H1 (cell line): ENCODE results near the gene THEMIS. TPM values are rescaled to one million over a fixed set of nuclear protein-coding genes. Genes with fewer than 3 reads are reported as not detected.

Experiments used
- CTCF ChIA-PET: fragments of 300-600 bp; sonication (Branson Sonifier 250); formaldehyde crosslinking; loops from one replicate; lab custom pipeline; 2021; ENCODE audit not compliant: partially characterized antibody; lab: Charles Lee
- POLR2A ChIA-PET: fragments of 300-600 bp; sonication (Branson Sonifier 250); formaldehyde crosslinking; loops from one replicate; lab custom pipeline; 2021; ENCODE audit warnings: inconsistent platforms; ENCODE audit not compliant: partially characterized antibody; lab: Charles Lee
- DNase-seq, 2 experiments: peaks; one replicate each; pipeline versions ENCODE4 v3.0.0 to v3.0.0-alpha.2; 2010 to 2022; ENCODE audit warnings: low spot score in 2 of 2, low read depth in 1 of 2, mixed read lengths in 1 of 2
- FAIRE-seq: peaks from 2 replicates; lab custom pipeline; 2011; peaks lifted over from hg19 to GRCh38; lab: Jason Lieb, UNC
- H2AFZ ChIP-seq: 2 replicates; pipeline ENCODE4 v1.8.1; 2012; ENCODE audit warnings: low read length, inconsistent platforms
- H2AK5ac ChIP-seq: 2 replicates; pipeline ENCODE4 v1.6.1; 2013; ENCODE audit warnings: low read depth, low read length
- H2BK120ac ChIP-seq: replicated peaks from 2 replicates; pipeline ENCODE3; 2013; ENCODE audit warnings: low read depth, low read length, inconsistent platforms
- H2BK12ac ChIP-seq: 2 replicates; pipeline ENCODE4 v1.6.1; 2013; ENCODE audit warnings: low read depth, low read length
- H2BK15ac ChIP-seq: 2 replicates; pipeline ENCODE4 v1.6.1; 2013; ENCODE audit warnings: low read length
- H2BK20ac ChIP-seq: 2 replicates; pipeline ENCODE4 v1.6.1; 2013; ENCODE audit warnings: low read length
- H2BK5ac ChIP-seq: 2 replicates; pipeline ENCODE4 v1.6.1; 2013; ENCODE audit warnings: low read depth, low read length
- H3K14ac ChIP-seq: 2 replicates; pipeline ENCODE4 v1.6.1; 2013; ENCODE audit warnings: inconsistent platforms; ENCODE audit not compliant: insufficient read length
- H3K18ac ChIP-seq: 2 replicates; pipeline ENCODE4 v1.6.1; 2013; ENCODE audit warnings: low read length; ENCODE audit errors: extremely low read depth
- H3K23ac ChIP-seq: 2 replicates; pipeline ENCODE4 v1.6.1; 2013; ENCODE audit warnings: inconsistent platforms; ENCODE audit not compliant: insufficient read length
- H3K23me2 ChIP-seq: 2 replicates; pipeline ENCODE4 v1.6.1; 2013; ENCODE audit warnings: low read depth, low read length
- H3K27ac ChIP-seq: 2 replicates; pipeline ENCODE4 v1.6.1; 2011; ENCODE audit warnings: low read depth, low read length, inconsistent platforms
- H3K27me3 ChIP-seq, 4 experiments: replicated peaks in 1 of 4; 1 replicate in 1 of 4; 2 replicates in 3 of 4; pipeline versions ENCODE4 v1.6.1 to v1.8.1; 2011 to 2013; ENCODE audit warnings: low read length in 3 of 4, mild to moderate bottlenecking in 3 of 4, inconsistent platforms in 2 of 4, mixed read lengths in 2 of 4, moderate library complexity in 1 of 4; ENCODE audit not compliant: control insufficient read depth in 3 of 4, insufficient read depth in 3 of 4; ENCODE audit errors: extremely low read depth in 1 of 4
- H3K36me3 ChIP-seq, 4 experiments: 2 replicates each; pipeline versions ENCODE4 v1.6.1 to v1.8.1; 2011 to 2013; ENCODE audit warnings: mild to moderate bottlenecking in 4 of 4, low read length in 3 of 4, moderate library complexity in 2 of 4, control low read depth in 1 of 4, inconsistent platforms in 1 of 4; ENCODE audit not compliant: insufficient read depth in 4 of 4, control insufficient read depth in 2 of 4
- H3K4ac ChIP-seq: replicated peaks from 2 replicates; pipeline ENCODE3; 2013; ENCODE audit warnings: low read length, low read depth, mixed read lengths, inconsistent platforms; ENCODE audit not compliant: insufficient read length
- H3K4me1 ChIP-seq, 4 experiments: replicated peaks in 1 of 4; 1 replicate in 1 of 4; 2 replicates in 3 of 4; pipeline versions ENCODE4 v1.6.1 to v1.8.1; 2011 to 2013; ENCODE audit warnings: low read length in 3 of 4, inconsistent platforms in 2 of 4, mixed read lengths in 1 of 4; ENCODE audit not compliant: insufficient read depth in 4 of 4, control insufficient read depth in 3 of 4
- H3K4me2 ChIP-seq, 2 experiments: 2 replicates each; pipeline versions ENCODE4 v1.6.1 to v1.8.1; 2011 to 2013; ENCODE audit warnings: low read depth in 2 of 2, low read length in 2 of 2, control low read depth in 1 of 2, inconsistent platforms in 1 of 2, mild to moderate bottlenecking in 1 of 2; ENCODE audit not compliant: insufficient read depth in 1 of 2
- H3K4me3 ChIP-seq, 4 experiments: fragments of 200-600, 300-600 bp in 1 of 4; sonication (generic), shearing (Covaris generic), sonication (Bioruptor Twin) in 1 of 4; 2 replicates each; pipeline versions ENCODE4 v1.5.1 to v1.8.1; 2011 to 2016; ENCODE audit warnings: low read length in 4 of 4, low read depth in 3 of 4, control low read depth in 2 of 4, inconsistent platforms in 2 of 4, mild to moderate bottlenecking in 2 of 4, mixed read lengths in 1 of 4, moderate library complexity in 1 of 4; ENCODE audit not compliant: insufficient read depth in 2 of 4; ENCODE audit errors: extremely low read depth in 1 of 4
- H3K56ac ChIP-seq: replicated peaks from 2 replicates; pipeline ENCODE3; 2013; ENCODE audit warnings: low read depth, mild to moderate bottlenecking, mixed read lengths, low read length, inconsistent platforms; ENCODE audit not compliant: insufficient read length
- H3K79me1 ChIP-seq: 2 replicates; pipeline ENCODE4 v1.6.1; 2013; ENCODE audit warnings: low read depth, low read length, control low read depth
- H3K79me2 ChIP-seq, 2 experiments: 2 replicates each; pipeline versions ENCODE4 v1.6.1 to v1.8.1; 2012 to 2013; ENCODE audit warnings: low read length in 2 of 2, mild to moderate bottlenecking in 2 of 2, inconsistent platforms in 1 of 2; ENCODE audit not compliant: insufficient read depth in 2 of 2, control insufficient read depth in 1 of 2
- H3K9ac ChIP-seq, 4 experiments: replicated peaks in 1 of 4; 1 replicate in 1 of 4; 2 replicates in 3 of 4; pipeline versions ENCODE4 v1.6.1 to v1.8.1; 2011 to 2013; ENCODE audit warnings: low read depth in 3 of 4, low read length in 3 of 4, control low read depth in 2 of 4, mild to moderate bottlenecking in 2 of 4, moderate library complexity in 2 of 4, inconsistent platforms in 1 of 4; ENCODE audit errors: extremely low read depth in 1 of 4
- H3K9me3 ChIP-seq, 2 experiments: 2 replicates each; pipeline versions ENCODE4 v1.6.1 to v1.8.1; 2012 to 2013; ENCODE audit warnings: mild to moderate bottlenecking in 2 of 2, moderate library complexity in 2 of 2, control low read depth in 1 of 2, inconsistent platforms in 1 of 2, low read depth in 1 of 2, low read length in 1 of 2, mixed read lengths in 1 of 2; ENCODE audit not compliant: insufficient read depth in 2 of 2
- H4K20me1 ChIP-seq, 2 experiments: replicated peaks in 1 of 2; 2 replicates each; pipeline versions ENCODE3 to v1.8.1; 2011 to 2013; ENCODE audit warnings: inconsistent platforms in 2 of 2, low read length in 2 of 2, mild to moderate bottlenecking in 1 of 2; ENCODE audit not compliant: insufficient read depth in 2 of 2, control insufficient read depth in 1 of 2
- H4K5ac ChIP-seq: 2 replicates; pipeline ENCODE4 v1.6.1; 2013; ENCODE audit warnings: low read length, low read depth, mixed read lengths, inconsistent platforms; ENCODE audit not compliant: insufficient read length
- H4K8ac ChIP-seq: 2 replicates; pipeline ENCODE4 v1.8.0; 2013; ENCODE audit warnings: mild to moderate bottlenecking, moderate library complexity, low read length, inconsistent platforms; ENCODE audit not compliant: insufficient read depth; ENCODE audit errors: extremely low read depth
- H4K91ac ChIP-seq: replicated peaks from 2 replicates; pipeline ENCODE3; 2013; ENCODE audit warnings: low read length, mixed read lengths, inconsistent platforms; ENCODE audit not compliant: insufficient read length
- CBX5 ChIP-seq: fragments of 300-800, 300-1000 bp; sonication (generic); IDR thresholded peaks from 2 replicates; pipeline ENCODE4 v1.7.1; 2016; ENCODE audit warnings: antibody characterized with exemption, low read length, low read depth
- CHD1 ChIP-seq: IDR thresholded peaks from 2 replicates; pipeline ENCODE4 v1.6.1; 2012; ENCODE audit warnings: low read depth, low read length, improper control_type of control experiment
- EZH2 ChIP-seq: fragments of 200-600 bp; sonication (generic); IDR thresholded peaks from 2 replicates; pipeline ENCODE4 v1.7.1; 2012; ENCODE audit warnings: low read depth, mild to moderate bottlenecking, moderate library complexity, low read length, inconsistent platforms; ENCODE audit not compliant: severe bottlenecking
- GABPA ChIP-seq: IDR thresholded peaks from 2 replicates; pipeline ENCODE4 v1.6.1; 2011; ENCODE audit warnings: mild to moderate bottlenecking, low read length, moderate library complexity, borderline replicate concordance; ENCODE audit not compliant: insufficient read depth
- HDAC2 ChIP-seq, 2 experiments: fragments of 300-600 bp in 1 of 2; sonication (generic) in 1 of 2; IDR thresholded peaks; 2 replicates each; pipeline ENCODE4 v1.6.1; 2011 to 2012; ENCODE audit warnings: low read depth in 2 of 2, low read length in 2 of 2, mild to moderate bottlenecking in 2 of 2, moderate library complexity in 2 of 2, borderline replicate concordance in 1 of 2, inconsistent platforms in 1 of 2
- KDM5A ChIP-seq: fragments of 200-600 bp; IDR thresholded peaks from 2 replicates; pipeline ENCODE4 v1.7.1; 2012; ENCODE audit warnings: mild to moderate bottlenecking, low read length, inconsistent platforms, mixed read lengths
- MAFK ChIP-seq: IDR thresholded peaks from 2 replicates; pipeline ENCODE4 v1.6.1; 2012; ENCODE audit warnings: low read depth, mild to moderate bottlenecking, improper control_type of control experiment, low read length
- PHF8 ChIP-seq: fragments of 200-600 bp; sonication (generic); conservative IDR thresholded peaks from 2 replicates; pipeline ENCODE4 v1.7.1; 2012; ENCODE audit warnings: low read depth, mild to moderate bottlenecking, inconsistent platforms, low read length, moderate library complexity
- POLR2AphosphoS5 ChIP-seq: IDR thresholded peaks from 2 replicates; pipeline ENCODE4 v1.6.1; 2011; ENCODE audit warnings: low read depth, low read length
- POU5F1 ChIP-seq: IDR thresholded peaks from 2 replicates; pipeline ENCODE4 v1.6.1; 2011; ENCODE audit warnings: low read depth, mild to moderate bottlenecking, low read length, moderate library complexity
- RAD21 ChIP-seq, 2 experiments: IDR thresholded peaks in 1 of 2; conservative IDR thresholded peaks in 1 of 2; 2 replicates each; pipeline ENCODE4 v1.6.1; 2011; ENCODE audit warnings: low read depth in 2 of 2, low read length in 2 of 2, improper control_type of control experiment in 1 of 2, inconsistent platforms in 1 of 2, mild to moderate bottlenecking in 1 of 2, moderate library complexity in 1 of 2
- RFX5 ChIP-seq: IDR thresholded peaks from 2 replicates; pipeline ENCODE4 v1.6.1; 2011; ENCODE audit warnings: low read depth, low read length, improper control_type of control experiment, borderline replicate concordance
- WGBS, 2 experiments: shearing (Covaris generic) in 1 of 2; methylation state at CpG; one replicate each; pipeline versions ENCODE4 v1.1.6 to v1.1.7; 2013 to 2015; ENCODE audit warnings: low lambda C conversion rate in 2 of 2, mixed read lengths in 2 of 2, inconsistent platforms in 1 of 2, low coverage in 1 of 2, missing lambda C conversion rate in 1 of 2; ENCODE audit not compliant: insufficient replicate concordance in 2 of 2, insufficient coverage in 1 of 2, insufficient read length in 1 of 2; ENCODE audit errors: extremely low coverage in 1 of 2, missing lambda C conversion rate in 1 of 2; 5-methylcytosine and 5-hydroxymethylcytosine counted together
- polyA plus RNA-seq, 7 experiments: library from polyadenylated mRNA; depleted of rRNA in 3 of 7; stranded (reverse) in 5 of 7; unstranded in 2 of 7; fragments of >200 nt in 5 of 7; fragments of 200-250 nt in 2 of 7; gene quantifications; 1 replicate in 5 of 7; 2 replicates in 1 of 7; 4 replicates in 1 of 7; pipeline versions ENCODE4 v1.2.1 to v1.2.3, GENCODE V29; 2011 to 2013; ENCODE audit warnings: missing spikeins in 2 of 7, mixed read lengths in 2 of 7
- total RNA-seq: library from RNA; stranded (reverse); fragmentation: NEBNext Ultra II Directional; extraction: Animal tissue kit (Norgen Biotek cat#: 25700); gene quantifications from 2 replicates; pipeline ENCODE4 v1.2.1, GENCODE V29; 2021
- TF ChIP-seq, protein P1 (sequence below): IDR thresholded peaks from 2 replicates; pipeline ENCODE4 v1.6.1; 2011; ENCODE audit warnings: low read depth, mild to moderate bottlenecking, low read length; ENCODE audit not compliant: insufficient read depth

THEMIS gene
- total and polyA plus RNA-seq, 2 of the 8 experiments (the other 6 are each of a cell fraction or from before 2014, with no cell fraction given) = not detected

DNA sequence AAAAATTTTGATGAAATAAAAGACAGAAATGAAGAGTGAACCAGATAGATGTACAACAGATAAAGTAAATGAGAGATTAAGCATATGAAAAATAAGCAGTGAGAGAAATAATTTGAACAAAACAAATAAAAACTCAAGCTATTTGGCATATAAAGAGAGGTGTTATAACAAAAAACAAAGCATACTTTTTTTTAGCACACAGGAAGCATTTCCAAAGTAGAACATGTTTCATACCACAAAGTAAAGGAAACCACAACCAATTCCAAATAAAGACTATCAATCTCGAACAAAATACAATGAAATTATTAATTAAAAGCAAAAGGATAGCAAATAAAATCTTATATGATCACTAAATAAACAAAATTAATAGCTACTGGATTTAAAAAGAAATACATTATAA is 6.8 kb downstream of the THEMIS start:
- Histone ChIP-seq H2BK120ac (no peak overlapping the region), H2BK12ac (no peak overlapping the region), H3K4me2 (no peak overlapping the region), H2AFZ (no peak overlapping the region), H3K4me3 (no peak overlapping the region), H2BK20ac (no peak overlapping the region), H3K36me3 (no peaks in the 10 kb centered on the region), H2BK5ac (no peak overlapping the region), H4K5ac (no peak overlapping the region), H3K9me3 (no peaks in the 10 kb centered on the region), H4K20me1 (no peaks in the 10 kb centered on the region), H4K8ac (no peak overlapping the region), H3K23ac (no peak overlapping the region), H3K79me2 (no peaks in the 10 kb centered on the region), H2AK5ac (no peak overlapping the region), H4K91ac (no peak overlapping the region), H3K4ac (no peak overlapping the region), H3K27me3 (no peaks in the 10 kb centered on the region), H3K9ac (no peak overlapping the region), H3K27ac (no peak overlapping the region), H3K18ac (no peak overlapping the region), H3K14ac (no peak overlapping the region), H3K23me2 (no peaks in the 10 kb centered on the region), H3K4me1 (peaks cover 0 to 2% (median 0%) of the 10 kb centered on the region in 4 experiments; a peak in 1 of 7 replicates), H3K56ac (no peak overlapping the region), H2BK15ac (no peak overlapping the region), H3K79me1 (no peaks in the 10 kb centered on the region)
- FAIRE-seq (no peak), DNase-seq (no peak)
- WGBS, 2 experiments = 89% methylated on average over 1 of the region's 1 CpG; no CpG with 5 or more reads in 1 of the 2 experiments
- POLR2A ChIA-PET = no interaction called here
- TF ChIP-seq CHD1 (no peak), CBX5 (no peak), RAD21 (IDR thresholded peaks at IDR 0.05 in 1 of 2, conservative IDR thresholded peaks at IDR 0.05 in 1 of 2; ENCODE audit: low read depth in 2 of 2, low read length in 2 of 2) (no peak), POU5F1 (no peak), POLR2AphosphoS5 (no peak), GABPA (no peak), RFX5 (no peak), MAFK (no peak), KDM5A (no peak), EZH2 (no peak), PHF8 (no peak), HDAC2 (IDR thresholded peaks at IDR 0.05; ENCODE audit: borderline replicate concordance in 1 of 2, low read depth in 2 of 2, low read length in 2 of 2) (no peak)
- TF ChIP-seq, protein P1, sequence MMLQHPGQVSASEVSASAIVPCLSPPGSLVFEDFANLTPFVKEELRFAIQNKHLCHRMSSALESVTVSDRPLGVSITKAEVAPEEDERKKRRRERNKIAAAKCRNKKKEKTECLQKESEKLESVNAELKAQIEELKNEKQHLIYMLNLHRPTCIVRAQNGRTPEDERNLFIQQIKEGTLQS = no peak
- CTCF ChIA-PET = no interaction called here
